HG02678 (cell line): ENCODE measurements around the gene HLCS.

Source experiments
- ATAC-seq: cut with Tn5 transposase; IDR thresholded peaks from one replicate; pipeline ENCODE4 v1.9.1; 2021; ENCODE audit warnings: mild to moderate bottlenecking, moderate library complexity; ENCODE audit not compliant: unreplicated experiment

The HLCS gene

GRCh38 chr21:36888466-36888865, 78.0 kb downstream of the HLCS start:
- ATAC-seq, result no peak

DNA sequence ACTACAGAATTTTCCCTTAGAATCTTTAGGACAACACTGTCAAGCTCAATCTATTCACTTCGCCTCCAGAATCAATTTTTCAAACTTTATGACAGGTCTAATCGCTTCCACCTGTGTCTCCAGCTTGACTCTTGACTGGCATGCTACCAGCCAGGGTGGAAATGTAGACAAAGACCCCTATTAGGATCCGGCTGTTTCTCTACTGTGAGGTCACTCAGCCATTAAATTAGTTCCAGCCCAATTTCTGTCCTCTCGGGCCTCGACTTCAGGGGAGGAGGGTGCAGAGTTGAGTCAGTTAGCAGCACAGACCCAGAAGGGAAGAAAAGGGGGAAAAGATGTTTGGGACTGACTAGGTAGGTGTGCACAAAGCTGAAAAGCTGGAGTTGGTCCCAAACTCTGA, 78.5 kb downstream of the HLCS start:
- no peak for ATAC-seq

DNA sequence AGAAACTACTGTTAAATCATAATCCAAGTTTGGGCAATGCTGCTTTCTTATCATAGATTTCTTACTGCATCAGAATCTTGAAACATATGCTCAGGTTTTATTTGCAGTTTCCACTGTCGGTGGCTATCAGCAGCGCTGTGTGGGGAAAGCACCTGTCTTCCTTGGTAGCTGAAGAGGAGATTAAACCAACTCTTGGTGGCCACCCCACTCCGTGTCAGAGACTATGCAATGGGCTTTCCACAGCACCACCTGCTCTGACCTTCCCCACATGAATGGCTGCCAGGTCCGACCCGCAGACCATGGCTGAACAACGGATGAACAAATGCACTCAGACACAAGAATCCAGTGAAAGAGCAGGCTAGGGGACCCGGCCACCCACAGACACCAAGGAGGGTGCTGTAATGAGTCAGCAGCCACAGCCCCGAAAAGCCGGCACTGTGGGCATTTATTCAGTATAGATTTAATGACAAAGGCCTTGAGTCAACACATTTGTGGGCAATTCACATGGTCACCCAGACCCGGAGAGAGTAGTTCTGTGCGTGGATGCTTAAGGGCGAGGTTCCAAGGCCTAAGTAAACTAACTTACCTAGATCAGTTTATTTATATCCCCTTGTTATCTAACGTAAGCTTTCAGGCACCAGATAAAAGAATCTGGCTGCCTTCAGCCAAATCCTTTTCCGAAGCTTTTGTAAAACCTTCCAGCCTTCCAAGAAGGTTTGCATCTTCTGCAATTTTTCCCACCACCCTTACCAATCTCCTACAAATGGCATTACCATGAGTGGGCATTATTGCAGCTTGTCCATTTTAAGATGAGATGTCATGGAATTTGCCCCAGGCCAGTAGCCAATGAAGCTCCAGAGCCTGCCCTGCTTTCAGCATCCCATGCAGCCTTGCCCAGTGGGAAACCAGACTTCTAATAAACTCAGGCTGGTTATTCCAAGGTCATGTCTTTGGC, 82.7 kb downstream of the HLCS start:
- no peak for ATAC-seq

- no peak for ATAC-seq
Measured at GRCh38 chr21:36882776-36883175, 83.7 kb downstream of the HLCS start.

GRCh38 chr21:36881228-36881627, 85.2 kb downstream of the HLCS start:
- ATAC-seq, result no peak

DNA sequence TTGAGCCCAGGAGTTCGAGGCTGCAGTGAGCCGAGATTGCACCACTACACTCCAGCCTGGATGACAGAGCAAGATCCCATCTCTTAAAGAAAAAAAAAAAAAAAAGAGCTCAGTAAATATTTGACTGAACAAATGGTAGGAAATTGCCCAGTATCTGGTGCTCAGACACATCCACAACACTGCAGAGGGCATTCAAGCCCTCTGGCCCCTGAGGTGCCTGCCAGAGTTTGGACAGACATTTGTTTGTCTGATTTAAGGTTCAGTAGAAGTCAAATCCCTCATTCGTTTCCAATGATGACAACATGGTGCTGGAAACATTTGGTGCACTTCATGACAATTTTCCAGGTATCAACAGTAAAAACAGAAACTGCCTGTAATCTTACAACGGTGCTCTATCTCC, 86.6 kb downstream of the HLCS start:
- no peak for ATAC-seq

DNA sequence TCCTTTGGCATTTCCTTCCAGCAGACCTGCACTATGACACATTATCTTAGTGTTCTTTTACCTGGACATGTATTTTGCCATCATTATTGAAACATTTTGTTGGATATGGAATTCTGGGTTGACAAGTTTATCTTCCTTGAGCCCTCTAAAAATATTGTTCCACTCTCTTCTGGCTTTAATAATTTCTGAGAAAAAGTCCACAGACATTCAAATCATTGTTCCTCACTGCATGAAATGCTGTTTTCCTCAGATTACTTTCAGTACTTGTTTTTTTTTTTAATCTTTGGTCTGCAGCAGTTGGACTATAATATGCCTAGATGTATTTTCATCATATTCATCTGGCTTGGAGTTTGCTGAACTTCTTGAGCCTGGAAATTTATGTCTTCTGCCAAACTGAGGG, 88.7 kb downstream of the HLCS start:
- ATAC-seq, result no peak

DNA sequence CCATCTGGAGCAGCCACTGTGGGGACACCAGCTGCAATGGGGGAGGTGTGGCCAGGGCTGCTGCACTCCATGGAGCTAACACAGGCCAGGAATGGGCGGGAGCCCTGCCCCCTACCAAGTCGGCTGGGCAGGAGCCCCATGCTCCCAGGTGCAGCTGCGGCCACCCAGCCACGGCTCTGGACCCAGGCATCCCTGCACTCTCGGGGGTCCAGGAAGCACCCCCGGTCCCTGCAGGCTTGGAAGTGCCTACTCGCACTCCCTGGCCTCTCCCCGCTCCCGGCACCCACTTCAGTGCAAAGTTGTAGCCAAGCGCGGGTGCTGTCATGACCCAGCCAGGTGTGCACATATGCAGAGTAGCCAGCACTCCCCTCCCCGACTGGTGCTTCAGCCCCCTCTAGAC, 91.8 kb downstream of the HLCS start:
- no peak for ATAC-seq

DNA sequence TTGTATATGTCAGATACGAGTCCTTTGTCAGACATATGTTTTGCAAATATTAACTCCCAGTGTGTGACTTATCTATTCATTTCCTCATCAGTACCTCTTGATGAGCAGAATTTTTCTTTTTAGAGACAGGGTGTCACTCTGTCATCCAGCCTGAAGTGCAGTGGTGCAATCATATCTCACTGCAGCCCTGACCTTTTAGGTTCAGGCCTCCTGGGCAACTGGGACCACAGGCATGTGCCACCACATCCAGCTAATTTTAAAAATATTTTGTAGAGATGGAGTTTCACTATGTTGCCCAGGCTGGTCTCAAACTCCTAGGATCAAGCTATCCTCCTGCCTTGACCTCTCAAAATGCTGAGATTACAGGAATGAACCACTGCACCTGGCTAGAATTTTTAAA, 93.0 kb downstream of the HLCS start:
- no peak for ATAC-seq

DNA sequence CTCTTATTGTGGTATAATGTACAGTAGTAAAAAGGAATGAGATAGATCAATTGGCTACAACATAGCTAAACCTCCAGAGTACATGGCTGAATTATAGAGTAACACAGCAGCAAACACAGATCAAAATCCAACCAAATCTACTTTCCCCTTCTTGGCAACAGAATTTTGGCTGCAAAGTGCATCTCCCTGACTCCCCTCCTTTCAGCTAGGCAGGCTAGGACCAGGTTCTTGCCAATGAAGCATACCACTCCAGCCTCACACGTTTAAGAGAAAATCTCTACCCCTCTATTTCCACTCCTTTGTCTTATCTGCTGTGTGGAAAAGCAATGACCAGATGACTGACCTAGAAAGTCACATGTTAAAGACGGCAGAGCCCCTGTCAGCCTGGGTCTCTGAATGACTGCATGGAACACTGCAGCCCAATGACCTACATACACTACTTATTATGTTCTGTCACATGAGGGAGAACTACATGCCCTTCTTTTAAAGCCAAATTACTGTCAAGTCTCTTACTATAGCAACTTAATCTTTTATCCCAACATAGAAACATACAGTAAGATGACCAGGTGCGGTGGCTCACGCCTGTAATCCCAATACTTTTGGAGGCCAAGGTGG, 99.1 kb downstream of the HLCS start:
- ATAC-seq, result no peak

DNA sequence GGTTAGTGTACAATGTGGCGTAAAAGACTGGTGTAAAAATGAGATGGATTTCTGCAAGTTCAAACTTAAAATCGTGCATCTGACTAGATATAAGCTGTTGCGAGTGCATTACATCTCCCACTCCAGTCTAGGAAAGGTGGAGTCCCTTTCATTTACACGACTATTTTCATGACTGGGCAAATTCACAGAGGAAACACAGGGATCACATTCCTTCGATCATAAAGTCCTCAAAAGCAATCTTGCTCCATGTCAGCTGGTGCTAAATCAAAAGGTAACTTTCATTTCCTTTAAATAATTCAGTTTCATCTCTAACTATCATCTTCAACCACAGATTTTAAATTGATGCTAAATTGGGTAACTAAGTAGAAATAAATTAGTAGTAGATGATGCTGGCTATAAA, 100.0 kb downstream of the HLCS start:
- no peak for ATAC-seq

DNA sequence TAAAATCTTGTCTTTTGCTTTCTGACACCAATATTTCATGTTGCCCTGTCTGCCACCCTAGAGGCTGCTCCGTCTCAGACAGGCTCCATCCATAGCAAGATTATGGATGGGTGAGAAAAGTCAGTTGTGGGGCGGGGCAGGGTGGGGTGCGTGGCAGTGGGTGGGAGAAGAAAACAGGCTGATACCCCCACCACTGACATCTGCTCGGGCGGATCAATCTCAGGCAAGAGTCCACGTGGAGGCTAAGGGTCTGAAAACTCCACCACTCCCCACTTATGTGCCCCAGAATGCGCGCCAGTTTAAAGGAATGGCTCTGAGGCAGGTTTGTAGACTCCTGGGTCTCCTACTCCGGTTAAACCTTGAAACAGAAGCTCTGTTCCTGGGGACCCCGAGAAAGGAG, 101.5 kb downstream of the HLCS start:
- ATAC-seq, result no peak

DNA sequence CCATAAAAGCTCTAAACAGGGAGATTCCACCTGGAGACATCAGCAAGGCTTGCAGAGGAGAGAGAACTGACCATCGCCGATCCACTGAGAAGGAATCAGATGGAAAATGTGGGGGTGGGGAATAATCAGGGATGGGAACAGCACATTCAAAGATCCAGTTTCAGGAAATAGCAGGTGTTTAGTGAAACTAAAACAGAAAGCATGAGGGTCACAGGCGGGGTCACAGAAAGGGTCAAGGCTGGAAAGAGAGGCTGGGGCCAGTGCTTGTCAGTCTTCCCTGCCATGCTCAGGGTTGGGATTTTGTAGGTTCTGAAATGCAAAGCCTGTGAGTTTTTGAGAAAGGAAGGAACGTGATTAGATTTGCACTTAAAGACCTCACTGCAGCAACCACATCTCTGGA, 103.2 kb downstream of the HLCS start:
- ATAC-seq, result no peak

- no peak for ATAC-seq
Measured at GRCh38 chr21:36861595-36862323, 104.7 kb downstream of the HLCS start.

DNA sequence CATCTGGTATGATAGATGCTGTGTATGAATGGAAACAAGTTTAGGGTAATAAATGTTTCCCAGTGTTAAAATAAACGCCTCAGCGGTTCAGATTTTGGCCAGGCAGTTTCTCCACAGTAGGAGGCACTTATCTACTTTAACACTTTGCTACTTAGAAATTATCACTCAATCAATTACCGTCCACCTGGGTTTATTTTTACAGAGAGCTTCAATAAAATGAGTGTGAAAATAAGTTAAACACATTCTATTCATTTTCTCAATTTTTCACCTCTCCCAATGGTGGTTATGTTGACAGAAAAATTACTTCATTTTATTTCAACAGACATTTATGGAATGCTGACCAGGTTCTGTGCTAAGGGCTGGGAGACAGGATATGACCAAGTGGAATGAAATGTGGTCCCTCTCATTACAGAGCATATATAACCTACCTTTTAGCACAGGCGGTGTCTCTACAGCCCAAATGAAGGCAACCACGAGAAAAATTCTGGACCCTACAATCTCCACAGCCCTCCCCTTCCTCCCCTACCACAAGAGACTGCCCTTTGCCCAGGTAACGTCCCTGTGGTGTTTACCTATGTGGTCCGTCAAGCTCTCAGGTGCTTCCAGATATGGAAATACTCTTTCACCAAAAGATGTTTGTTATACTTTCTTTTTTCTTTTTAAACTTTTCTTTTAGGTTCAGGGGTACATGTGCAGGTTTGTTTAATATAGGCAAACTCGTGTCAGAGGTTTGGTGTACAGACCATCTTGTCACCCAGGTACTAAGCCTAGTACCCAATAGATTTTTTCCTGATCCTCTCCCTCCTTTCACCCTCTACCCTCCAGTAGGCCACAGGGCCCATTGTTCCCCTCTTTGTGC, 105.5 kb downstream of the HLCS start:
- no peak for ATAC-seq

DNA sequence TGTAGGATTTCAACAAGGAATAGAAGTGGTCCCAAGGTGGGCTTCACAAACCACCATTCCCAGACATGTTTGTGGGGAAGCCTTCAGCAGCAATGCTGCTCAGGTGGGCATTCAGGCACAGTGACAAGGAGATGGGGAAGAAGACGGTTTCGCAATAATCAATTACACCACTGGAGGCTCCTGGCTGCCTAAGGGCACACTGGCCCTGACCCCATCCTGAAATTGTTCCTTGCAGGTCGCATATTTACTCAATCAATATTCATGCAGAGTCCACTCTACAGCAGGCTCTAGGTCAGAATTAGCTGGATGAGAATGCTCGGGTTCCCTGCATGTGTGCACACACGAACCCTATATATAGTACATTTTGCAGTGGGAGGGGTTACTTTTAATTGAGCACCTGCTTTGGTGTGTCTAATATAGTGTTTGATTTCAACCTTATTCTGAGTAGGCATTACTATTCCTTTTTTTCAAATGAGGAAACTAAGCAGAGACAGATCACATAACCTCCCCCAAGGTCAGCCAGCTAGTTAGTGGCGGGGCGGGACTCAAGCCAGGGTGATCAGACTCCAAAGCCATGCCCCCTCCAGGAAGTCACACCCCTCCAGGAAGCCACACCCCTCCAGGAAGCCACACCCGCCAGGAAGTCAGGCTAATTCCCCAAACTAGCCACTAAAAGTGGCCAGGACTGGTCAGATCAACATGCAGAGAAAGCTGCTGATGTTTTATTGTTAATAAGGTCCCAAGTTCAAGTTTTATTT, 106.5 kb downstream of the HLCS start:
- no peak for ATAC-seq

GRCh38 chr21:36858320-36858957, 108.0 kb downstream of the HLCS start:
- no peak for ATAC-seq

DNA sequence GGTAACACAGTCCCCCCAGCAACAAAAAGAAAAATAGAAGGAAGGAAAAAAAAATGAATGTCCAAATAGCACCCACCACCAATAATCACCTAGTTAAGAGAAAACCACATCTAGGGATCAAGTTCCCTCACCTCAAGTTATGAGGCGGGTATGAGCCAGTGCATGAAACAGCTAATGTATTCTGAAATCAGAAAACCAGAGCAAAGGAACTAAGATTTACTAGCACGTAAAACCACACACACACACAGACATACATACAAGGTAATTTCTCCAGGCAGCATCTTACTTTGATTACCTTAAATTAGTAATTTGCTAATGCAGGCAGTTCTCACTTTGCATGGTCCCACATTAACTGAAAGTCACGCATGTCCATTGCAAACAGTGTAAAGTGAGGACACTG, 109.8 kb downstream of the HLCS start:
- ATAC-seq, result no peak

DNA sequence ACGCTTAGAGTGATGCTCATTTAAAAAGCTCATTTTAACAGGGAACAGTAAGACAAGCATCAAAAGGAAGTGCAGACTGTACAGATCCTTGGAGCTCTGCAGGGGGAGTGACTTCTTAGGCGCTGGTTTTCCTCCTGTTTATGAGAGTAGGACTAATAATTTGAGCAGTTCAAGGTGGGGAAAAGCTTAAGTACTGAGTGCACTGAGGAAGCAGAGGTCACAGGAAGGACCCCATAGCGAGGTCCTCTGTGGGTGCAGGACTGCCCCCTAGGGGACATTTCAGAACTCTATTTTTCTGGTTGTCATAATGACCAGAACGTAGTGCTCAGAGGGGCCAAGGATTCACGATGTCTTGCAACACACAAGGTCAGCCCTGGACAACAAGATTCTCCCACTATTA, 112.1 kb downstream of the HLCS start:
- ATAC-seq, result no peak

GRCh38 chr21:36852864-36853263, 113.6 kb downstream of the HLCS start:
- no peak for ATAC-seq
